ENCODE measurements around the gene DELE1. TPM values are rescaled to one million over a fixed set of nuclear protein-coding genes. Genes with fewer than 3 reads are reported as not detected.

The DELE1 gene
- total and polyA plus RNA-seq, 8 donors: 27.7 to 45.6 (median 34.2) TPM

- no peak for ATAC-seq
- H3K4me1 ChIP-seq: peaks cover 13 to 16% (median 15%) of the 10 kb centered on the region in 3 donors
- H3K9me3 ChIP-seq: no peaks in the 10 kb centered on the region
- intact Hi-C loops (cut with DNase I): no loop called here
- FAIRE-seq: no peak
- no peak overlapping the region for H3K4me3 ChIP-seq
- H3K27me3 ChIP-seq: no peaks in the 10 kb centered on the region
- peaks cover 0 to 6% (median 0%) of the 10 kb centered on the region in 3 donors for H3K36me3 ChIP-seq
- WGBS, 2 donors: 62 to 69% methylated on average over 4 of the region's 4 CpGs
- no peak for TF ChIP-seq CTCF (IDR thresholded peaks at IDR 0.05)
- no peak for DNase-seq
- H3K27ac ChIP-seq: no peak overlapping the region
These were observed 42.7 kb downstream of the DELE1 start for GRCh38 chr5:141966275-141966962.

GRCh38 chr5:141966963-141967333 lies 43.3 kb downstream of the DELE1 start:
- Histone ChIP-seq H3K27me3 (no peaks in the 10 kb centered on the region), H3K4me3 (no peak overlapping the region), H3K9me3 (no peaks in the 10 kb centered on the region), H3K4me1 (peaks cover 13 to 16% (median 15%) of the 10 kb centered on the region in 3 donors), H3K36me3 (peaks cover 0 to 6% (median 0%) of the 10 kb centered on the region in 3 donors), H3K27ac (no peak overlapping the region)
- FAIRE-seq (no peak), DNase-seq (no peak), ATAC-seq (no peak)
- intact Hi-C loops (cut with DNase I): no loop called here
- TF ChIP-seq CTCF (IDR thresholded peaks at IDR 0.05): no peak
- 88 to 94% methylated on average over 2 of the region's 2 CpGs for WGBS, 2 donors

- intact Hi-C loops (cut with DNase I): no loop called here
- 0% methylated on average over 50 to 63 of the region's 63 CpGs for WGBS, 2 donors
These were observed 45.4 kb downstream of the DELE1 start, which contains the start of gene RNF14 for GRCh38 chr5:141968914-141969608. Gene RNF14 (plus strand): TSS chr5:141969105. CDS start chr5:141973589, 4,484 bp downstream.

More at GRCh38 chr5:141968914-141969608, 45.4 kb downstream of the DELE1 start, which contains the start of gene RNF14:
- H3K27me3 ChIP-seq: no peaks in the 10 kb centered on the region
- H3K4me1 ChIP-seq: peaks cover 13 to 19% (median 16%) of the 10 kb centered on the region in 3 donors
- DNase-seq (peak; percentile 91 to 98 (median 93)), ATAC-seq (peak; percentile 97 to 99 (median 98)), FAIRE-seq (no peak)
- no peaks in the 10 kb centered on the region for H3K9me3 ChIP-seq
- peak within 1 kb of the TSS; percentile 64 to 87 (median 78) for H3K4me3 ChIP-seq
- peak; percentile 94 to 99 (median 98) for TF ChIP-seq CTCF (IDR thresholded peaks at IDR 0.05)
- peak within 1 kb of the TSS; percentile 91 to 95 (median 92) for H3K27ac ChIP-seq
- peaks cover 0 to 7% (median 6%) of the 10 kb centered on the region in 3 donors for H3K36me3 ChIP-seq

All from pancreas (tissue), 10 donors.